NCI-H526 treated with DMSO at 0.1 percent for 48 hours (cell line): Measurements from ENCODE around the gene GKN1.
"Not testable (repeated sequence)": the region's sequence is repeated elsewhere in the genome, so short reads cannot be mapped to it uniquely, and the experiment has no call there.

Source experiments
- DNase-seq: peaks from one replicate; lab custom pipeline; 2025; lab: John Stamatoyannopoulos, UW

The GKN1 gene, protein sequence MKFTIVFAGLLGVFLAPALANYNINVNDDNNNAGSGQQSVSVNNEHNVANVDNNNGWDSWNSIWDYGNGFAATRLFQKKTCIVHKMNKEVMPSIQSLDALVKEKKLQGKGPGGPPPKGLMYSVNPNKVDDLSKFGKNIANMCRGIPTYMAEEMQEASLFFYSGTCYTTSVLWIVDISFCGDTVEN

DNA sequence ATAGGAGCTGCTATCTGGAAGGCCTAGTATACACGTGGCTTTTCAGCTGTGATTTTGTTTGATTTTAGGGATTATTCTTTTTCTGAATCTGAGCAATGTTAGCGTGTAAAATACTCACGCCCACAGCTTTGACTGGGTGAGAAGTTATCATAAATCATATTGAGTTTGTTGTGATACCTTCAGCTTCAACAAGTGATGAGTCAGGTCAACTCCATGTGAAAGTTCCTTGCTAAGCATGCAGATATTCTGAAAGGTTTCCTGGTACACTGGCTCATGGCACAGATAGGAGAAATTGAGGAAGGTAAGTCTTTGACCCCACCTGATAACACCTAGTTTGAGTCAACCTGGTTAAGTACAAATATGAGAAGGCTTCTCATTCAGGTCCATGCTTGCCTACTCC, at the start of gene GKN1:
TSS of gene GKN1 (plus strand) at position 386 of the 400 bp plus-strand sequence. CDS start 42 bp downstream, outside the sequence.
- no peak for DNase-seq

DNA sequence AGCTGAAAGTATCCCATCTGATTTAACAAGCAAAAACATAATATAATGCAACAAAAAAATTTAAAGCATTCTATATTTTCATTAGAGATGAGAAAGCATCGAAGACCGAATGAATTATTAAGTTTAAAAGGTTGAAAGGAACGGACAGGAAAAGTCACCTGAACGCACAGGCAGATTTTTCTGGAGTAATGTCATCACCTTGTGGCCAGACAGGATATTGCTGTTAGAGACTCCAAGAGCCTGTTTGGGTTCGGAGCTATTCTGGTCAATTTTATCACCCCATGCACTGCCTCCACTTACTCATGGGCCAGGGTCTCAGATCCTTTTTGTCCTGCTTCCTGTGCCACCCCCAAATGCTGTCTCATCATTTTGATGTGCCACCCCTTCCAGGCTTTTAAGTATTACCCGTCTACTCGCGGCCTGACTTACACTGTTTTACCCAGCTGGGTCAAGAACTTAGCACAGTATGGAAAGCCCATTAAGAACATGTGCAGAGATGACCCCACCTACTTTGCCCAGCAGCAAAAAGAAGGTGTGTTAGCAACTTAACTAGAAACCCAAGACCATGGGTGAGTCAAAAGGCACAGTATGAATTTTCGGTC, 49.0 kb upstream of the GKN1 start:
- peak; percentile 48 for DNase-seq

DNA sequence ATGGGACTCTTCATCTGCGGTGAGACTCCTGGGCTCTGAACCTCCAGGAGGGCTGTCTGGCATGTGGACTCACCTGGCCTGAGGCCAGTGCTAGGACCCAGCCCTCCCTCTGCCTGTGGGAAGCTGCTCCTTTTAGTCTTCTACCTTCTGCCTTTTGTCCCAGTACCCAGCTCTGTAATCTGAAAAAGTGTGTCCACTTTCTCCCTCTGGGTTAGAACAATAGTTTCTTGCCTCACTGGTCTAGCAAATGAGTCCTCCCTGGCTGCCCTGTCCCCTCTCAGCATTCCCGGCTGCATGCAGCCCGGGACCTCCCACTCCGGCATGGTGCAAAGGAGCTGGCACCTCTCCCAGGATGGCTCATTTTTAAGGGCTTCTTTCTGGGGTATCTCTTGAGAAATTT, 47.6 kb upstream of the GKN1 start:
- no peak for DNase-seq

DNA sequence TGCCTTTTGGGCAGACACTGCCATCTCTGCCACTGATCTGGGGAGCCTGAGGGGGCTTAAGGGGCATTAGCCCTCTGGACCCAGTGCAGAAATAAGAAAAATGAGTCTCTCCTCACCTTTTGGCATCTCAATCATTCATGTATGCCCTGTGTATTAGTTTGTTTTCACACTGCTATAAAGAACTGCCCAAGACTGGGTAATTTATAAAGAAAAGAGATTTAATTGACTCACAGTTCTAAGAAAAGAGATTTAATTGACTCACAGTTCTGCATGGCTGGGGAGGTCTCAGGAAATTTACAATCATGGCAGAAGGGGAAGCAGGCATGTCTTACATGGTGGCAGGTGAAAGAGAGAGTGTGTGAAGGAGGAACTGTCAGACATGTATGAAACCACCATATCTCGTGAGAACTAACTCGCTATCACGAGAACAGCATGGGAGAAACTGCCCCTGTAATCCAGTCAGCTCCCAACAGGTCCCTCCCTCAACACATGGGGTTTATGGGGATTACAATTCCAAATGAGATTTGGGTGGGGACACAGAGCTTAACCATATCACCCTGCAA, 43.2 kb upstream of the GKN1 start:
- DNase-seq, result no peak

DNA sequence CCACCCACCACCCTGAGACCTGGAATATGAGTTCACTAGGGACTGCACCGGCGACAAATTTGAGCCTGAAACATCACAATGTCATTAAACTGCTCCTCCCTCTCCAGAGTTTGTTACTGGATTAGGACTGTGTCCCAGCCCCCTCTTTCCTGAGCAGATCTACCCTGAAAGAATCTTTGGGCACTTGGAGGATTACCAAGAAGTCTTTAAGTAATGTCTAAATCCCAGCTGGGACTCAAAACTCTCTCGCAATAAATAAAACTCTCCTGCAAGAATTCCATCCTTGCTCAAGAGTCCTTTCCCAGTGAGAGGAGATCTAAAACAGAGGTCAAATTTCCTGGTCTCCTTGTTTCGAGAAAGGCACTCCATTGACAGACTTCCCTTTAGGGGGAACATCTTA, 42.6 kb upstream of the GKN1 start:
- no peak for DNase-seq

DNA sequence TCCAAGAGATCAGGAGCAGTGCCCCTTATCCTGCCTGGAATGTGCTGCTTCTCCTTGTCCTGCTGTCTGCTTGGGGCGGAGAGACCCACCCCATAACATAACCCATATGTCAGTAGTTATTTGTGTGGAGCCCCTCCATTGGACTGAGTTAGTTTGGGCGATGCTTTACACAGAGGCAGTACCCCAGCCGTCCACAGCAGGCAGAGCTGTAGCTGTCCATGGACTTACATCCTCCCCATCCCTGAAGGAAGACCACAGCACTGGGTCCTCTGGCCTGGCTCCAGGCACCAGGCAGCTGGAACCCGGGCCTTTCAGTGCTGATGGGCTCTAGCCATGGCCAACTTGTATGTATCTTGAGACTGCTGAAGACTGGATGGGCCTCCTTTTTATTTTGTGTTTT, 42.0 kb upstream of the GKN1 start:
- DNase-seq, result no peak

DNA sequence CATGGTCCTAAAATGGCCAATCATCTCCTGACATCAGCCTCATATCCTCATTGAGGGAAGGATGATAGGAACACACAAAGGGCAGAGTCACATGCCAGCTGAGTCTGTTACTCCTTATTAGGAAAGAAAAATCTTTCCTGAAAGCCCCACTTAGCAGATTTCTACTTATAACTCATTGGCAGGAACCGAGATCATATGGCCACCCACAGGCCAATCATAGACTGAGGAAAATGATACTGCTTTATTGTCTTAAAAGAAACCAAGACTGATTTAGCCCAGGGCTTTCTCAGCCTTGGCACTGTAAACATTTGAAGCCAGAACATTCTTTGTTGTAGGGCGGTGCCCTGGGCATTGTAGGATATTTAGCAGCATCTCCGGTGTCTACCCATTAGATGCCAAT, 40.4 kb upstream of the GKN1 start:
- no peak for DNase-seq

DNA sequence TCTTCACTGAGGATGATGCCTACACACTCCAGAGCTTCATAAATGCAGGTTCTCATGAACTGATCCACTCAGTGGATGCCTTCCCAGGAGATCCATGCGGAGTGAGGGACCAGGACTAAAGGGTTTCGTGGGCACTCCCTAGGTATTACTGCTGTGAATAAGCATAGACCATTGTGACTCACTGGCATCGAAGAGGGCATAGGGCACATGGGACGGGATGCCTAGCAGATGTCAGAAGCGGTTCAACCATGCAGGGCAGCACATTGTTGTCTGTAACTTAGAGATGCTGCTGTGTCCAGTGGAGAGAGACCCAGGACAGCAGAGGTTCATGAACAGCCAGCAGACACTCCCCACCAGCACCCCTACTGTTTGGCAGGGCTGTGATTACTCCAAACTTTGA, 39.0 kb upstream of the GKN1 start:
- DNase-seq, result no peak

DNA sequence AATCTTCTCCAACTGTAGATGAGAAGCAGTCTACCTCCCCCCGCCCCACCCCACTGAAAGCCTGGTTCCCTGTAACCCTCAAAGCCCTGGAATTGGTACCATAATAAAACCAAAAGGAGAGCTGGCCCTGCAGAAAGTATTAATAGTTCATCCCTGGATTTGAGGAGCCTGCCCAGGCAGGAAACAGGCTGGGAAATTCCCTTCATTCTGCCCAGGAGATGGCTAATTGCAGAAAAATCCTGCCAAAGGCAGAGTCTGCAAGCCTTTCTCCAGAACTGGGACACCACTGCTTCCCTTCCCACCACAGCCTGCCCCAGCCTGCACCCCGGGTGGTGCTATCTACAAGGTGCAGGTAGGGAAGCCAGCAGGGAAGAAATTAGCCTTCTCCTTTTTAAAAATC, 38.0 kb upstream of the GKN1 start:
- no peak for DNase-seq

DNA sequence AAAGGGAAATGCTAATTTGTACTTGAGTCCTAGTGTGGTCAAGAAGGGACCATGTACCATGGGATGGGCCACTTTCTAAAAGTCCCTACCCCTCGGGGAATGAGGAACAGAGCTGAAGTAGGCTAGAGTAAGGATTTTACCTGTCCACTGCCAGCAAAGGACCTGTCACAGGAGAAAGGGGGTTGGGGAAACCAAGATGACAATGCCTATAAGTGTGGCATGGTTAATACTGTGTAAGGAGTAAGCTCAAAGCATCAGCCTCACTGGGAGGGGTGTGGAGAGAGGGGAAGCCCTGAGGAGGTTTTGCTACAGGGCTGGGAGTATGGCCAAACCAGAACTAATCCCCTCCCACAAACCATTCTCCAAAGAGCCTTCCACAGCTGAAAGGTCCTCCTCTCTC, 37.5 kb upstream of the GKN1 start:
- DNase-seq, result no peak

DNA sequence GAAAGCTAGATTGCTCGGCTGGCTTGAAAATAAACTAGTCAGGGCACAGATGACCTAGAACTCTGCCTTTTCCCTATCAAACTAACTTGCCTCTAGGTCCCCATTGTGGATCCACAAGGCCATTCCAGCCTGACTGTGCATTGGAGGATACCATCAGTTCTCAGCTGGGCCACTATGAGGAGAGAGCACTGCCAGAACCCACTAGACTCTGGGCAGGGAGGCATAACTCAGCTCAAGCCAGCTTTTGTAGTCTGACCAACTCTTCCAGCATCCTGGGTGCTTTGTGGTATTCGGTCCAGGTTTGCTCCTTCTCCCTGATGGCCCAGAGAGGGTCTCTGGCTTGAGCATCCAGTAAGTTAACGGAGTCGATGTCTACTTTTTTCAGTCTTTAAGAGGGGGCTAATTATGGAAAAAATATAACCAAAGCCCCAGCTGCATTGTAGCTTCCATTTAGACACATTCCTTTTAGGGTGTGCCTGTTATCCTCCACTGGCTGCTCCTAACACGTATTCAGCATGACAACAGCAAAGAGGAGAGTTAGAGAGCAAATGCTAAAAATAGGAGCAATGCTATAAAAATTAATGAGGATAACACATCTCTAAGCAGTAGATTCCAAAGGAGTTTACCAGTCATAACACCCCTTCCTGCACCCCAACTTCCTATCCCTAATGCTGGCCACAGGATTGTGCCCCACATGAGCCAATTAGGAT, 36.9 kb upstream of the GKN1 start:
- DNase-seq, result no peak

DNA sequence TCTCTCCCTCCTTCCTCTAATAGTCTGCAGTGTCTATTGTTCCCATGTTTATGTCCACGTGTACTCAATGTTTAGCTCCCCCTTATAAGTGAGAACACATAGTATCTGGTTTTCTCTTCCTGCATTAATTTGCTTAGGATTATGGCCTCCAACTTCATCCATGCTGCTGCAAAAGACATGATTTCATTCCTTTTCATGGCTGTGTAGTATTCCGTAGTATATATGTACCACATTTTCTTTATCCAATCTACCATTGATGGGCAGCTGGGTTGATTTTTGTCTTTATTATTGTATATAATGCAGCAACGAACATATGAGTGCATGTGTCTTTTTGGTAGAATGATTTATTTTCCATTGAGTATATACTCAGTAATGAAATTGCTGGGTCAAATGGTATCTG, 35.5 kb upstream of the GKN1 start:
- no peak for DNase-seq

DNA sequence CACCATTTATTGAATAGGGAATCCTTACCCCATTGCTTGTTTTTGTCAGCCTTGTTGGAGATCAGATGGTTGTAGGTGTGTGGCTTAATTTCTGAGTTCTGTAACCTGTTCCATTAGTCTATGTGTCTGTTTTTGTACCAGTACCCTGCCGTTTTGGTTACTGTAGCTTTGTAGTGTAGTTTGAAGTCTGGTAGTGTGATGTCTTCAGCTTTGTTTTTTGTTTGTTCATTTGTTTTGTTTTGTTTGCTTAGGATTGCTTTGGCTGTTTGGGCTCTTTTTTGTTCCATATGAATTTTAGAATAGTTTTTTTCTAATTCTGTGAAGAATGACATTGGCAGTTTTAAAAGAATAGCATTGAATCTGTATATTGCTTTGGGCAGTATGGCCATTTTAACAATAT, 34.5 kb upstream of the GKN1 start:
- DNase-seq, result no peak

DNA sequence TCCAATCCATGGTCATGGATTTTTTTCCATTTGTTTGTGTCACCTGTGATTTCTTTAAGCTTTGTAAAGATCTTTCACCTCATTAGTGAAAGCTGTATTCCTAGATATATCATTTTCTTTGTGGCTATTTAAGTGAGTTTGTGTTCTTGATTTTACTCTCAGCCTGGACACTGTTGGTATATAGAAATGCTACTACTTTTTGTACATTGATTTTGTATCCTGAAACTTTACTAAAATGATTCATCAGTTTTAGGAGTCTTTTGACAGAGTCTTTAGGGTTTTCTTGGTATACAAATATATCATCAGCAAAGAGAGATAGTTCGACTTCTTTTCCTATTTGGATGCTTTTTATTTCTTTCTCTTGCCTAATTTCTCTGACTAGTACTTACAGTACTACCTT, 34.1 kb upstream of the GKN1 start:
- no peak for DNase-seq

DNA sequence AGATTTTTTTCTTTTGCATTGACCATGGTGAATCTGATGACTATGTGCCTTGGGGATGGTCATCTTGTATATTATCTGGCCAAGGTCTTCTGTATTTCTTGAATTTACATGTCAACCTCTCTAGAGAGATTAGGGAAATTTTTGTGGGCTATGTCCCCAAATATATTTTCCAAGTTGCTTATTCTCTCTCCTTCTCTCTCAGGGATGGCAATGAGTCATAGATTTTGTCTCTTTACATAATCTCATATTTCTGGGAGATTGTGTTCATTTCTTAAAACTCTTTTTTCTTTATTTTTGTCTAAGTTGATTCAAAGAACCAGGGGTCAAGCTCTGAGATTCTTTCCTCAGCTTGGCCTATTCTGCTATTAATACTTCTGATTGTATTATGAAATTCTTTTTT, 31.6 kb upstream of the GKN1 start:
- DNase-seq, result no peak

DNA sequence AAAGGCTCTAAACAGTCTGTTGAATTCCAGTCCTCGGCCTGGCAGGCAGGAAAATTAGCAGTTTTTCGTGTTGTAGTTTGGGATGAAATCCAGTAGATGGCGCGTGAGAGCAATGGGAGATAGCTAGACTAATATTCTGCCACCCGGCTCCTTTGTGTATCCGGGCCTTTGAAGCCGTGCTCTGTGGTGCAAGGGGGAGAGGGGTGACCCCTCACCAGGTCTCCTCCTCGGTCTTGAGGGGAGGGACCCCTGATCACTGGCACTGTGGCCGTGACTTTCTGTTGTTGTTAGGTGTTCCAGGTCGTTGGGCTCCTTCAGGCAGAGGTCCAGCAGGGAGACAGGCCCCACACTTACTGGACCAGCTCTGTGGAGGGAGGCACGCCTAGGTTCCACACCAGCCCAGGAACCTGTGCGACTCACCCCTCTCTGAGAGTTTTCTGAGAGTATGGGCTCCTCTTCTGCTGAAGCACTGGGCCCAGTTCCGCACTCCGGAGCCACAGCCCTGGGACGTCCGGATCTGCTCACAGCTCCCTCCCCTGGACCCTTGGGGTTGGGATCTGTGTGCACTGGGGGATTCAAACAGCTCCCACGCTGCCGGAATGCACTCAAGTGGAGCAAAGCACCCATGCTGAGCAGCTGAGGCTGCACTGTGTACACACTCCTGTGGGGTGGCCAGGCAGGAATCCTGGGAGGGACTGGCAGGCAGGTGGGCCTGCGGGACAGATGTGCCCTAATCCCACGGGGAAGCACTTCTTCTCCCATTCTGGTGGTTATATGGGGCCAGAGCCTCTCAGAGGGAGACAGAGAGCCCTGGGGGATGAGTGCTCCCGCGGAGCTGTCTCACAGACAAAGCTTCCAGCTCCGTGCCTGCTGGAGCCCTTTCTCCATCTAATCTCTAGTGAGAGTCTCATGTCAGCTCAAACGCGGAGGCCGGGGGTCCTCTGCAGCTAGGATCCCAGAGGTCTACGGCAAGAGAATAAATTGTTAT, 30.6 kb upstream of the GKN1 start:
- peak; percentile 73 for DNase-seq

DNA sequence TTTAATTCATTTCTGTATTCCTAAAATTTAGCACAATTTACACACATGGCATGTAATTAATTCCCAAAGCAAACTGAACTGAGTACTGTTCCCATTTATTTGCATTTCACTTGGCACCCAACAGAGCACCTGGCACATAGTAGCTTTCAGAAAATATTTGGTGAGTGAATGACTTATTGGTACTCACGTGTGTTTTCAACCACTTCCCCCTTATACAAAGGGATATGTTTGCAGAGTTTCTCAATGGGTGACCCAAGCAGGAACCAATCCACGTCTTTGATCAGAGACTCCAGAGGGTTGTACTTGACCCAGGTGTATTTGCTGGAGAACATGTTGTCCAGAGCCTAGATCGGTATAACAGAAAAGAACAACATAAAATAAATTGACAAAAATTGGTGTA, 28.3 kb upstream of the GKN1 start:
- DNase-seq, result no peak

DNA sequence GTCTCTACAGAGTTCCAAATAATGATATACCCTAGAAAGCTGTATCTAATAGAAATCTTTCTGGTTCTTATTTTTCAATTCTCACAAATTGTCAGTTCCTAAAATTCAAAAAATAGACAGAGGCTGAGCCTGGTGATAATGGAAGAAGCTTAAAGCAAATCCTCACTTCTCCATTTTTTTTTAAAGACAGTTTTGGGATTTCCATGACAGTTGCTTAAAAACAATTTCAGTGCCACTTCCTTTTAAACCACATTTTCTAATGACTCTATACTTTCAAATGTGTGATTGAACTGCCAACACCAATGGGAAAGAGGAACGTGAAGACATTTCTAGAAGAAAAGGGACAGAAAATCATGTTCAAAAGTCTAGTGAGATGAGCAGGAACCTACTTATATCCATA, 25.7 kb upstream of the GKN1 start:
- DNase-seq, result no peak

DNA sequence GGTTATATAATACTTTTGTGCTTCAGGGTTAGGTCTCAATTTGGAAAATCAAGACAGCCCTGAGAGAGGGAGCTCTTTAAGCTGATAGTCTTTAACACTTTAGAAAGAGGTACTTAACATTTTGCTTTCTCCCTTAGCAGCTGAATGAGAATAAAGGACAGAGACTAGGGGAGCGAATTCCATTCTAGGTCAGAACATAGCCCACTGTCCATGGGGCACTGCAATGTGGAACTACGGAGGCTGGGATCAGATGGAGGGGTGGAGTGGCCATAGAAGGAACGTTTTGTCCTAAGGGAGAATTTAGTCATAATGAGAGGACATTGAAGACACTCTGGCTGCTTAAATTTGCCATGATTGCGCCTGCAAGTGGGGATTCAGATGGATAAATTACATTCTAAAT, 22.5 kb upstream of the GKN1 start:
- no peak for DNase-seq

DNA sequence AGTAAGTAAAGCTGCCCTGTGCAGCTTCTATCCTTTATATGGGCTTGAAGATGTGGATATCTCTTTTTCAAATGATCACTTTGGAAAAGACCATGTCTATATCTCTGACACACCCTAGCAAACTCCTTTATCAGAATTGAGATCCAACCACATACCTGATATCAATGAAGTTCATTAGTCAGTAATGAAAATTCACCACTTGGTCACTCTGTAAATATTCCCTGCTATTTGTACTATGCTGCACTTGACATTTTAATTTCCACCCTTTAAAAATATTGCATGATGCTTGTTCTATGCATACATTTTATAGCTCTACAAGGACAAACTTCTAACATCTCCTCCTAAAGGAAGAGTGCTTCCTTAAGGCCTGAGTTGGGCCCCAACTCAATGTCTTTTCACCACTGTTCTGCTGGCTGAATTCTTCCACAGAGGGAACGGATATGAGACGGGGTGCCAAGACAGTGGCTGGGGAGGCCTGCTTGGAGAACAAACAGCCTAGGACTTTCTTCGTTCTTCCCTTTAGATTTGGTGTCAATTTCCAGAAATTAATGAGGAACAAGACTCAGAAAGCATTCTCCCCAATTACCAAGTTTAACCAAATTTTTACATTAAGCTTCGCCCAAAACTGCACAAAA, 21.4 kb upstream of the GKN1 start, which contains the start of gene GKN2:
TSS of gene GKN2 (minus strand) at position 7 of the 635 bp plus-strand sequence. CDS start 32 bp downstream, outside the sequence.
- DNase-seq, result no peak

DNA sequence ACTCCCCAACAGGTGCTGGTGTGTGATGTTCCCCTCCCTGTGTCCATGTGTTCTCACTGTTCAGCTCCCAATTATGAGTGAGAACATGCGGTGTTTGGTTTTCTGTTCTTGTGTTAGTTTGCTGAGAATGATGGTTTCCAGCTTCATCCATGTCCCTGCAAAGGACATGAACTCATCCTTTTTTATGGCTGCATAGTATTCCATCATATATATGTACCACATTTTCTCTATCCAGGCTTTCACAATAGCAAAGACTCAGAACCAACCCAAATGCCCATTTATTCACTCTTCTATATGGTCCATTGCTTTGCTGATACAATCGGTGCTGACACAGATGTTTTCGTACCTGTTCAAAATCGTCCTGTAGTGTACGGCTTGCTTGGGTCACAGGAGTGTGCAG, 19.0 kb upstream of the GKN1 start:
- not testable (repeated sequence) for DNase-seq

DNA sequence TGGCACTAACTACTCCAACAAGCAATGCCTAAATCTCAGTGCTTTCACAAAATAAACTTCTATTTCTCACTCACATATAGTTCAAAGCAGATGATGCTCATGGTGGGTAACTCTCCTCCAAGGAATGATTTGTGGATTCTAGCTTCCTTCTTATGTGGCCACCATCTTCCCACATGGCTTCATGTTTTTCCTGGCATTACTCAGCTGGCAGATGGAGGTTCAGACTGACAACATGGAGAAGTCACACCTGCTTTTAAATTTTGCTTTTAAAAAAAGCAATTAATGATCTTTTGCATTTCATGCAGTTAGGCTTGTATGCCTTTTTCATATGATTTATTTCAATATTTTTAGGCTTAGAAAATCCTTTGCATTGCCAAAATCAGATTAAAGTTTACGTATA, 15.4 kb upstream of the GKN1 start:
- no peak for DNase-seq
